GM19193 (cell line): ENCODE results near the gene PRKCD.

Source experiments
- POLR2A ChIP-seq: IDR thresholded peaks from 4 replicates; pipeline ENCODE4 v1.6.1; 2011; ENCODE audit not compliant: insufficient read depth, insufficient read length; ENCODE audit errors: extremely low read depth

Gene PRKCD

DNA sequence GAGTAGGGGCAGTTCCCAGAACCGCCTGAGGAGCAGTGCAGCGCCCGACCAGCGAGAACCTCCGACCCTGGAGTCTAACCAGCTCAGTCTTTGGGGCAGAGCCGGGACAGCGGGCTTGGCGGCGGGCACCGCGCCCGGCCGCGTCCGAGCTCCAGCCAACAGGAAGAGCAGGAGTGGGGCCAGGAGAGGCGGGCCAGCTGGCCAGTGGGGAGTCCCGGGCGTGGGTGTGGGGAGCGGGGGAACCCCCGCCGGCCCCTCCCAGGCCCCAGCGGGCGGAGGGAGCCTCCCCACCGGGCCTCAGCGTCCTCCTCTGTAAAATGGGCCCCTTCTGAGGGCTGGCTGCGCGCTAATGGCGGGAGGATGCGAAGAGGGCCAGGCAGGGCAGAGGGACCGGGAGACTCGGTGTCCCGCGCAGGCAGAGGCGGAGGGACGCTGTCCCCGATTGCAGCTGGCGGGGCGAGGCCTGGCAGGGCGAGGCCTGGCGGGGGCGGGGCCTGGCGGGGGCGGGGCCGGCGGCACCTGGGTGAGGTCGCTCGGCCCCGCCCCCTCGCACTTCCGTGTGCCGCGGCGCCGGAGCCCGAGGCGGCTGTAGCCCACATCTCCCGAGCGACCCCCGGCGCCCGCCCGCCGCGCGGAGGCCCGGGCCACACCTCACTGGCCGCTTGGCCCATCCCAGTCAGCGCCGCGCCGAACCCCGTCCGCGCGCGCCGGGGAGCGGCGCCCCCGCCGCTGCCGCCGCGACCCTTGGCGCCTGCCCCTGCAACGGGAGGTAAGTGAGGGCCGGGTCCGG is at the start of gene PRKCD:
PRKCD (plus strand) TSS at position 550 of the 790 bp plus-strand sequence. CDS start 17,214 bp downstream, outside the sequence.
- TF ChIP-seq POLR2A, result peak; percentile 78

DNA sequence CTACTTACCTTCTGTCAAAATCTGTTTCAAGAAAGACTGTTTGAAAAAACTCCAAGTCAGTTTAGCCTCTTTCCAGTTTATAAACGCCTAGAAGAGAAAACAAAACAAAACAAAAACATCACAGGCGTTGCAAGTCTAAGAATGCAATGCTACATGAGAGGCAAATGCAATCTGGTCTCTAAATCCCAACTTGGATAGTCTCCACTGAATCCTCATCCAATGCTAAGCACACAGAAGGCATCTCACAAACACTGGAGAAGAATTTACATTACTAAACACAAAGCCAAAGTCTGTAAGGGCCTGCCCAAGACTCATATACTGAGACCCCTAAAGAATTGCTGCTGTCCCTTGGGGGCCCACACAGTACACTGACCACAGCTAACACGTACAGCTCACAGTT is 49.2 kb upstream of the PRKCD start:
- TF ChIP-seq POLR2A, result no peak

DNA sequence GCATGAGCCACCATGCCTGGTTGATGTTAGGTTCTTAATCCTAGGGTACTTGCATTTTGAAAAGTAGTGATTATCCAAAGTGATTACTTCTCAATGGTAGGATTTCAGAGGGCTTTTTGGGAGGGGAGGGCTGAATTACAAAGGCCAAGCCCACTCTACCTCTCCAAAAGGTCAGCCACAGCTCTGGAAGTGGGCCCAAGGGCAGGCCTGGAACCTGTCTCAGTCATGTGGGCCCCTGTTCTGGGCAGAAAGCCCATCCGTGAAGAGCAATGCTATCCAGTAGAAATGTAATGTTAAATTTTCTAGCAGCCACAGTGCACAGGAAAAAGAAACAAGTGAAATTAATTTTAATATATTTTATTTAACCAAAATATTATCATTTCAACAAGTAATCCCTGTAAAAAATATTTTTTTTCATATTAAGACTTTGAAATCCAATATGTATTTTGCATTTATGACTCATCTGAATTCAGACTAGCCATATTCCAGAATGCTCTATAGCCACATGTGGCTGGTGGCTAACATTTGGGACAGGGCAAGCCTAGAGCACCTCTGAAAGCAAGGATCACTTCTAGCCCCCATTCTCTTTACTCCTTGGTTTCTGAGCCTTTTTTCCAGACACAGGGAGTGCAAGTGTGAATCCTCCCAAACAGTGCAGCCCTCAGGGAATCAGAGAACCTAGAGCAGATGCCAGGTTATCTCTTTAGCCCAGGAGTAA is 47.6 kb upstream of the PRKCD start:
- no peak for TF ChIP-seq POLR2A

DNA sequence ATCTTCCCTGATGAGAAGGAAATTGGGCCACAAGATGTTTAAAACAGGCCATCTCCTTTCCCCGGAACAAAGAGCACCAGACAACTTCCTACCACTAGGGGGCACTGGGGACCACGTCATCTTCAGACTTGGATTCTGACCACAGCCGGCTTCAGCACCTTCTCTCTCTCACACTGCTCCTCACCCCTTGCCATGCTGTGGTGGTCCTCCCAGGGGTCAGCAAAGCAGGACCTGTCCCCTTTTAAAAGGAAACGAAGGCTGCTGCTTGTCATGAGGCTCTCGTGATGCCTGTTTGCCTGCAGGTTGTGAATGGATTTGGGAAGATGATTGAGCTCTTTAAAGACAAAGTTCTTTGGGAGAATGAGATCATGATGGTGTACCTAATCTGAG is 47.0 kb upstream of the PRKCD start:
- no peak for TF ChIP-seq POLR2A

DNA sequence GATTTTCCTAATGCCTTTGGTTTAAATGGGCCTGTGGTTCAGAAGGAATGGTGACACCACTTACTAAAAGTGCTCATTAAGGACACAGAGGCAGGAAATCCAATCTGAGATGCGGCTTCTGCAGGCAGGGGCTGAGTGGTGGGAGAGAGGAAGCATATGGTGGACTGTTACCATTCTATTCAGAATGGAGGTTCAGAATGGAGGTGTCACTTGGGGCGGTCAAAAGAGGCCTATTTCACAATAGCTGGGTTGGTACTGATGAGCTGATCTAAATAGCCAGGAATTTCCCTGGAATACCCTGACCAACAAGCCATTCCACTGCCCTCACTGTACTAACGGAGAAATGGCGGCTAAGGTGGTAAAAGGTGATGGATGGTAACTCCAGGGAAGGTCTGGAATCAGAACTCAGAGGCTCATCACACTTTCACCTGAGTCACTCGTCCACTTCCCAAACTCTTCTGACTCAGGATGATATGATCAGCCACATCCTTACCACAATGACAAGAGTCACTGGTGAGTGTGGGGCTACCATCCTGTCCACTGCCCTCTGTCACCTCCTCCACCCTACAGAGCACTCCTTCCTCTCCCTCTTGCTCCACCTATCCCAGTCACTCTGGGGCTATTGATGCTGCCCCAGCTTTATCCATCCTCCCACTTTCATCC is 46.5 kb upstream of the PRKCD start:
- no peak for TF ChIP-seq POLR2A

DNA sequence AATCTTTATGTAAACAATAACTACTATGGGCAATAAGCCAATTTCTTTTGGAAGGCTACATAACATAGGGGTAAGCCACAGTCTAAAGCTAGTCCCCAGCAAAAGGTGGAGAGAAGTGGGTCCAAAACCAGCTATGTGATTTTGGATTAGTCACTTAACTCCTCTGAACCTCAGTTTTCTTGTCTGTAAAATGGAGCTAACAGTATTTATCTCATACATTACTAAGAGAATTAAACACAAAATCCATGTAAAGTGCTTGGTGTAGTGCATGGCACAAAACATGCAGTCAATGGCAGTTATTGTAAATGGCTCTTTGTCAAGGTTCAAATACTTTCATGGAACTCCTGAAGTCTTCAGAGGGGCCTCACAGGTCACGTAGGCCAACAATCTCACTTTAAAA is 44.1 kb upstream of the PRKCD start:
- no peak for TF ChIP-seq POLR2A

DNA sequence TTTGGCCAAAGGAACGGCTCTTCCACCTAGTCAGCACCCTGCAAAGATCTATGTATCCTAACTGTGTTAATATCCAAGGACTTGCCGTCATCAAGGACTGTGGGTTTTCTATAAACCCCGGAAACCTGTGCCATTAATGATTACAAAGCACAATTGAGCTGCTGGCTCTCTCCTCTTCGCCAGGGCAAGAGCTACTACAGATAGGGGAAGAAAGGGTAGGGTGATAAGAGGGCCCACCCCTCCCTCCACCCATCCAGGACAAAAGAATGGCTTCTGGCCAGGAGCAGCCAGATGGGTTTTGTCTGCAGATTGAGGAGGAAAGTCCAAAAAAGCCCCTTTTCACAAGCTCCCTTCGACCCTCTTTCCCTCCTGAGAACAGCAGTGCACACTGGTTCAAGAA is 40.7 kb upstream of the PRKCD start:
- no peak for TF ChIP-seq POLR2A

DNA sequence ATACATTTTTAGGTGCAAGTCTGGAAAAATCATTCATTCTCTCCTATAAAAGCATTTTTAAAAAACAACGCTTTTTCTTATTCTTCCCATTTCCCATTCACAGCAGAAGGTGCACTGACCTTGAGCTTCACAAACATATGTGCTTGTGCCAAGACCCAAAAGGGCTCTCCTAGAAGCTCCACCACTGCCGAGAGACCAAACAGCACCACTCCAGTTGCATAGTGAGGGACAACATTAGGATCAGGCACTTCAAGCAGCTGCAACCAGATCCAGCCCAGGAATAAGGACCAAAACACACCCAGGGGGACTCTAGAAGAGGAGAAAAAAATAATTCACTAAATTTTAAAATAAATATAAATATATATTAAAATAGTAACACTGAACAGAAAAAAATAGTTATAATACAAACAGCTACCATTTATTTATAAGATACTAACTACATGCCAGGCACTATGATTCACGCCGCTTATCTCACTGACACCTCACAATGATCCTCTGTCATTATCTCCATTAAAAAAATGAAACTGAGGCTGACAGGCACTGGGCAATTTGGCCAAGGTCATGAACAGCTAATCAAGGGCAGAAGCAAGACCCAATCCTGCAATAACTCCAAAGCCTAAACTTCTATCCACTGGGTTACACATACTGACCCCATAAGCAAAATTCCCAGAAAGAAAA is 38.6 kb upstream of the PRKCD start:
- TF ChIP-seq POLR2A, result no peak

DNA sequence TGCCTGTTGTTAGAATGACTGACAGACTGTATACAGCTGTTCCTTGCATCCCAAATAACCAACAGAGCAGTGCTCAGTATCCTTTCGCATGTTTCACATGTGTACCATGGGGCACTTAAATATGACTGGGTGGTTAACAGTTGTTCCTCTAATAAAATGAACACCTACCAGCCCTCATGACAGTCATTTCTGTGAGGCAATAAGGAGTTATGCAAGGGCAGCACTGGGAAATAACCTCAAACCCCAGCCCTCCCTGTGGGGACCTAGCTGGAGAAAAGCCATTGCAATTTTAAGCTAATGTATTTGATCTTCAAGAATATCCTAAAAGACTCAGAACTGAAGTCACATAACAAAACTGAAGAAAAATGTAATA is 38.1 kb upstream of the PRKCD start:
- no peak for TF ChIP-seq POLR2A

DNA sequence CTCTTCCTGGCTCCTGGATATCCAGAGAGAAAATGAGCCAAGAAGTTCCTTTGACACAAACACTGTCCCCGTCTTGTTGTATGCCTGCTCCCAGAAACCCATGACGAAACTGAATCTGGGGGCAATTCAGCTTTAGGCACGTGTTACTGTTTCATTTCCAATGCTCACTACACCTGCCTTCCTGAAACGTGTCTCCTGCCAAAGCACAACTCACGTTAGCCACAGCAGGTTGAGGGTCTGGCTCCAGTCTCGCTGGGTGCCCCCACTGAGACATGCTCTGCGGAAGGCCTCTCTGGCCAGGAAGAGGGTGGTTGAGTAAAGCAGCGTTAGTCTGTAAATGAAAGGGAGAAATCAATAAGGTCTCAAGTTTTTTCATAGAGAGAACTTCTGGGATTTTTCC is 37.5 kb upstream of the PRKCD start:
- no peak for TF ChIP-seq POLR2A

DNA sequence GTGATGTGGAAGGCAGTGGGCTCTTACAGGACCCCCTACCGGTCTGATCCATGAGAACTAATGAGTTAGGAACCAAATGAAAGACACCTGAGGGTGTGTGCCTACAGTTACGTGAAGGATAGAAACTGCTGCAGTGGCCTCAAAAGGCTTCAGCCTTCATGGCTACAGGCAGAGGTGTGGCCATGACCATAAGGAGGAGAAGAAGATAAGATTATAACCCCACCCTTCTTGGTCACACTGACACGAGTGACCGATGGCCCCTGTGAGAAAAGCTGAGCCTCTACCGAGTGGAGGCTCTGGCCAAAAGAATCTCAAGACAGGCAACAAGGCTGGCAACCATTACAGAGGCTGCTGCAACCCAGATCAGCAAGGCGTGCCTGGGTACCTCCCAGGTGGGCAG is 37.1 kb upstream of the PRKCD start:
- TF ChIP-seq POLR2A, result no peak

DNA sequence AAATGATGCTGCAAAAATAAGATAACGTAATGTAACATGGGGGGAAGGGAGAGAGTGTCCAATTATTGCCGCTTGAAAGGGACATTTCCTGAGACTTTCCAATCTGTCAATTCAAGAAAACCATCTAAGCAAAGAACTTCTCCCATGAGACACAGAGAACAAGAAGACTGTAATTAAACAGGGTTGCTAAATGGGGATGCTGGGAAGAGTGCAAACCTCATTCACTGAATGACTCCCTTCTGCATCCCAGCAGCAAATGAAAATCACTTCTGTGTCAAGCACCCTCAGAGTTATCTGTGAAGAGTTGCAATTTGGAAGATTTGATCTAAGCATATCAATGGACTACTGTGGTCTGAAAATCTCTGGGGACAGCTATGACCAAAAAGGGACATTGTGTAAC is 34.4 kb upstream of the PRKCD start:
- TF ChIP-seq POLR2A, result no peak

DNA sequence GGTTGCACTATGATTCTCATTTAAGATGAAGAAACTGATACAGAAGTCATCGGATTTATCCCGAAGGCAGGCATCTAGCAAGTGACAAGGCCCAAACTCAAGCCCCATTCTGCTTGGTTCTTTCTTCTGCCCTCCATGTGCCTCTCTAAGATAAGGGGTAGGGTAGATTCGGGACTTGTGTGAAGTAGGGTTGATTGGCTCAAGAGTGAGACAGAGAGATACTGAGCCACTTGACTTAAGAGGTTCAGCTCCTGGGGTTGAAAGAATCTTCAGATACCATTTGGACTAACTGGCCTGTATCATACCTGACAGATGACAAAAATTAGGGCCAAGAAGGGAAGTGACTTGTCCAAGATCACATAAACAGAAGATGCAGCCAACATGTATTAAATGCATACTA is 31.7 kb upstream of the PRKCD start:
- no peak for TF ChIP-seq POLR2A

DNA sequence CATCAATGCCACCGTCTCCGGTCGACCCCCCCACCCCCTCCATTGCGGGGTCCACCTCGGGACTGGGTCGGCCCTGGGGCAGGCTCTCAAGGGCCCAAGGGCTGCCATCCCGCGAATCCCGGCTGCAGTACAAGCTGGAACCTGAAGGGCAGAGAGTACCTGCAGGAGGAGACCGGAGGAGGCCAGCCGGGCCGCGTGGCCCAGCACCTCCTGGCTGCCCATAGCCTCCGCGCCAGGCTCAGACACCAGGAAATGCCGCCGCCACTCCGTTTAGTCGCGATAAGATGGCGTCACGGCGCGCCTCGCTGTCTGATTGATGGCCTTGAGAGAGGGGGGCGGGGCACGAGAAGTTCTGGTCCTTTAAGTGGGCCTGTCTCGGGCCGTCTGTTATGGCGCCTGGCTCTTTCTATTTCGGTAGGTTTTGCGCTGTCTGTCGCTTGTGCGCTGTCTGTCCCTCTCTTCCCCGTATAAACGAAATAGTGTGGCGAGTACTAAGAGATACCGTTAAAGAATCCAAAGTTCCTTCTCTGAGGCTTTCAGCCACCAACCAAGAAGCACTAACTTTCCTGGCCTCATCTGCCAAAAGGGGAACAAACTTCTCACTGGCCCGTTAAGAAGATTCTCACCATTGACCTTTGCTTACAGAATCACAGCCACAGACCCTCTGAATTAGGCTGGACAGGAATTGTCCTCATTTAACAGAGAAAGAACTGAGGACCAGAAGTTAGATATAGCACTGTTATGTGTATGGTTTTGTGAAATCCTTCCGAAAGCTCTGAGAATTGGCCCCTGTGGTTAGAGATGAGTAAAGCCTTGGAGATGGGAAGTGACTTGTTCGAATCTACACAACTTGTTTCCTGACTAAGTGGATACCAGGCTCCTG is 30.6 kb upstream of the PRKCD start, which contains the start of gene RFT1:
RFT1 (minus strand) TSS at position 257 of the 883 bp plus-strand sequence; CDS start at position 222, 35 bp downstream.
- TF ChIP-seq POLR2A, result peak; percentile 94

DNA sequence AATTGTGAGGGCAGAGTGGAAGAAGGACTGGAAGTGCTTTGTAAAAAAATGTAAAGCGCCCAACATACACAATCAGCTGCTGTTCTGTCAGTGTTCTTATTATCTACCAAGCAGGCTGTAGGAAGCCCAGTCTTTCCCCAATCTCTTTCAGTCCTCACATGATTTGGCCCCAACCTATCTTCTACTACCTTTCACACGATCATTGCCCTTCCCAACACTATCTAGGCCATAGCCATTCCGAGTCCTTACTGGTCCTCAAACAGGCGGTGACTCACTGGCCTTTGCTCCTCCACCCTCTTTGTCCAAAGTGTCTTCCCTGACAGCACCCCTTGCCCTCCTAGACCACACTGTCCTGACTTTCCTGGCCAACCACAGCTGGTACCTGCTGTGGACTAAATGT is 29.9 kb upstream of the PRKCD start:
- TF ChIP-seq POLR2A, result no peak

DNA sequence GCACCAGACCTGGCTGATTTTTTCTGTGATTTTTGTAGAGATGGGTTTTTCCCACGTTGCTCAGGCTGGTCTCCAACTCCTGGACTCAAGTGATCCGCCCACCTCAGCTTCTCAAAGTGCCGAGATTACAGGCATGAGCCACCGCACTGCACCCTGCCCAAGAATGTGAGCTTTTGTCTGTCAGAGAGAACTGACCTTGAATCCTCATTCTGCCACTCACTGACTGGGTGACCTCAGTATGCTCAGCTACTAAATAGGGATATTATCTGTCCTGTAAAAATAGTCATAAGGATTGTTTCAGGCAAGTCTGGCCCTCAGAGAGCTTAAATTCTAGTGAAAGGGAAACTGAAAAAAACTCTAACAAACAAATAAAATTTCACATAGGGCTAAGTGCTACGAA is 28.7 kb upstream of the PRKCD start:
- no peak for TF ChIP-seq POLR2A
